KBM-7 (cell line): Measurements from ENCODE around the gene SHCBP1L.
"Not testable (repeated sequence)": the region's sequence is repeated elsewhere in the genome, so short reads cannot be mapped to it uniquely, and the experiment has no call there.

Experiments
- DNase-seq: peaks from one replicate; pipeline ENCODE4 v3.0.0-alpha.2; 2015
- in situ Hi-C: fragments of 300-500 bp; cut with MboI; formaldehyde crosslinking; loops from 2 replicates; pipeline ENCODE4 v1.14.3; 2020; ENCODE audit warnings: low sequenced_read_pairs, low pct_unique_long_range_greater_than_20kb, mixed read lengths

Gene SHCBP1L

GRCh38 chr1:182968836-182969734 is 16.1 kb upstream of the SHCBP1L start:
- no peak for DNase-seq
- in situ Hi-C loops: loop anchor here (25.0 kb wide), 1 partner anchor 268 kb away; no protein-coding TSS in a partner anchor

DNA sequence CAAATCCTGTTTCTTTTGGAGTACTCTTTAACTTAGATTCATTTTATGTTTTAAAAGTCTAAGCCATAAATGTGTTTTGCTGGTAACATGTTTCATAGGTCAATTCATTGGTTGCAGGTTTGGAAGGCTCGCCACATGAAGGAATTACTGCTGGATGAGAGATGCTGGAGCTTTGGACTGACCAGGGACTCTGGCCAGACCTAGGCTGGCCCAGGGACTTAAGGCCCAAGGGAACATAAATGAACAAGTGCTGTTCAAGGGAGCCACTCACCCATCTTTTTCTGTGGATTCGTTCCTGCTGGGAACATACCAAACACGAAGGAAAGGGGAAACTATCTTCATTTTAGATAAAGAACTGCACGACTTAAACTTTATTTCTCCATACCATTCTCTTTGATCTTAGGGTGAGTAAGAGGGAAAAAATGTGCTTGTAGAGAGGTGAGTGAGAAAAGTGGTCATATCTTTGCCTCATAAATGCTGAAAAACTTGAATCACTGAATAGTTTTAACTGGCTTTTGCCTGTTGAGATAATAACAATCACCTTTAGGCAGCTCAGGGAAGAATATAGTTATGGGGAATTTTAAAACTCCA is 15.3 kb upstream of the SHCBP1L start:
- in situ Hi-C loops: loop anchor here (25.0 kb wide), 1 partner anchor 269 kb away; no protein-coding TSS in a partner anchor
- no peak for DNase-seq

- in situ Hi-C loops: loop anchor here (25.0 kb wide), 1 partner anchor 271 kb away; no protein-coding TSS in a partner anchor
- DNase-seq: no peak
Observed at GRCh38 chr1:182965861-182966260, 12.9 kb upstream of the SHCBP1L start.

GRCh38 chr1:182965096-182965495 is 12.1 kb upstream of the SHCBP1L start:
- DNase-seq: no peak
- in situ Hi-C loops: loop anchor here (25.0 kb wide), 1 partner anchor 272 kb away; no protein-coding TSS in a partner anchor

DNA sequence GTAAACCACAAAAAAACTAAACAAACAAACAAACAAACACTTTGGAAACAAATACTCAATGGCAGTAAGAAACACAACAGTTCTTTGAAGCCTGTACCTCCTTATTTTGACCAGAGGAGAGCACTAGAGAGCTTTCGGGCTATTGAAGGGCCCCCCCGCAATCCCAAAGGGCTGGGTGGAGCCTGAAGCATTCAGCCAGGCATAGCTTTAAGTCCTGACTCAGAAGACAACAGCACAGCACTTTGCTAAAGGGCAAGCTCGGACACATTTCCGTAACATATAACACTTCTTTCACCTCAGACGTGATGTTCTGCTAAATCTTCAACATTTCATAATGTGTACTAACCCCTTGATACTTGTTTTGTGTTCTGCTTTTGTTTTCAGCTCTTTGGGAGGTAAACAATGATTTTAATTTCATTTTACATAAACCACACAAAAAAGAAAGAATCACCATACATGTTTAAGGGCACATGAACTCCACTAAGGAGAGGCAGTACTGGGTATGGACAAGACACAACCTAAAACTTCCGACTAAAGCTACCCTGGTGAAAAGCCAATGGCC is 9.7 kb upstream of the SHCBP1L start:
- in situ Hi-C loops: loop anchor here (25.0 kb wide), 1 partner anchor 275 kb away; no protein-coding TSS in a partner anchor
- DNase-seq: peak; percentile 73

DNA sequence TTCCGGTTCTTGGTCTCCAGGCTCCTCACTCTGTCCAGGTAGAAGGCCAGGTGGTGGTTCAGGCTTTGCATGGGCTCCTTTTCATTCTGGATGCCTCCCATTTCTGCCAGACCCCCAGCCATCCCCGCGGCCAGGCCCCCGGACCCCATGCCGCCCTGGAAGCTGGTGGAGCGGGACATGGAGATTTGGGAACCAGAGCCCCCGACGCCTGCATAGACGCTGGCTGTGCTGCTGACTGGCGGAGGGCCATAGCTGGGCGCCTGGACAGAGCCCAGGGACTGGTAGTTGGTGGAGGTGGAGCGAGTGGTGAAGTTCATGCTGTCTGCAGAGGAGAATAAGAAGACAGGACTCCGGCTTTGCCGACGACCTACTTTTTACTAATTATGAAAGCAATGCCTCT is 7.1 kb upstream of the SHCBP1L start:
- DNase-seq: no peak
- in situ Hi-C loops: loop anchor here (25.0 kb wide), 1 partner anchor 277 kb away; no protein-coding TSS in a partner anchor

- in situ Hi-C loops: loop anchor here (25.0 kb wide), 1 partner anchor 279 kb away; no protein-coding TSS in a partner anchor
- no peak for DNase-seq
Observed at GRCh38 chr1:182957902-182958395, 5.0 kb upstream of the SHCBP1L start.

DNA sequence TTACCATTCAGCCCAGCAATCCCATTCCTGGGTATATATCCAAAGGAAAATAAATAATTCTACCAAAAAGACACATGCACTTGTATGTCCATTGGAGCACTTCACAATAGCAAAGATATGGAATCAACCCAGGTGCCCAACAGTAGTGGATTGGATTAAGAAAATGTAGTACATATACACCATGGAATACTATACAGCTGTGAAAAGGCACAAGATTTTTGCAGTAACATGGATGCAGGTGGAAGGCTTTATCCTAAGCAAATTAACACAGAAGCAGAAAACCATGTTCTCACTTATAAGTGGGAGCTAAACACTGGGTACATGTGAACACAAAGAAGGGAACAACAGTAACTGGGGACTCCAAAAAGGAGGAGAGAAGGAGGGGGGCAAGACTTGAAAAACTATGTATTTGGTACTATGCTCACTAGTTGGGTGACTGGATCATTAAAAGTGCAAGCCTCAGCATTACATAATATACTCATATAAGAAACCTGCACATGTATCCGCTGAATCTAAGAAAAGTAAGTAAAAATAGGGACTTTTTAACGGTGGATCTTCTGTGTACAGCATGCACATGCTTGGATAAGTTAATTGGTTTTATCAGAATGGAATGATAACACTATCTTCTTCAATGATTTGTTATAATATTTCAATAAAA is 3.9 kb upstream of the SHCBP1L start:
- DNase-seq: no peak
- in situ Hi-C loops: loop anchor here (25.0 kb wide), 1 partner anchor 280 kb away; no protein-coding TSS in a partner anchor

DNA sequence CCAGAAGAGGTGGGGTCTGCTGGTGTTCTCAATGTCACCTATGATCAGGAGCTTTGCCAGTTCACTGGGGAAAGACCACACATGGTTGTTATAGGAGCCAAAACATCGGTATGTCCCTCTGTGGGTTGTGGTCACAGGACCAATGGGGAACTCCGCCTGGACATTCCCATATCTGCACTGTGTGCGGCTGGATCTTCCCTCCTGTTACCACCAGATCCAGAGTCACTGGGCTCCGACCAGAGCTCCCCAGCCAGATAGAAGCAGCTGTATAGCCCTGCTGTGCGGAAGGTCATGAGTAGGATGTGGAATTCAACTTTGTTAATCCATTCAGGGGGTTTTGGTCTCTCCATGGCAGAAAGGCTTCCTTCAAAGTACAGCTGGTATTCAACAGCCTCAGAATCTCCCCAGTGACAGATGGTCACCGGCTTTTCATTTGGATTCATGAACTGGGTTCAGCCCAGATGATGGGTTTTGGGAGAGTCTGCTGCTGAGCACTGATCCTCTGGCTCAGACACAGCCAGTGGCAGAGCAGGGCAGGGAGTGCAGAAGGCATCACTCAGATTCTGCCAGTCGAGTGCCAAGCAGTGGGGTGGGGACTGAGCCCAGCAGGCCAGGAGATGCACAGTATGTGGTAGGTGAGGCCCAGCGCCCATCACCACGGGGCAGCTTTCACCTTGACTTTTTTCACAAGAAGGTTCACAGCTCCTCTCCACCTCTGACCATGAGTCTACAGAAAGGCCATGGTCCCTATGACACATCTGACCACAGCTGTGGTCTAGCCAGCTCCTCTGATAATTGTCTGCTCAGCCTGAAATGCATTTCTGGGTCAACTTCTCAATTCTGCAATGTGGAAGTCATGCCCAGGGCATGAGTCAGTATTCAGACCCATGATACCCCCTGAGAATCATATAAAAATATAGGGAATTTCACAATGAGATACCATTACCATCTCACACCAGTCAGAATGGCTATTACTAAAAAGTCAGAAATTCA is 2.9 kb upstream of the SHCBP1L start:
- DNase-seq: no peak
- in situ Hi-C loops: loop anchor here (25.0 kb wide), 1 partner anchor 281 kb away; no protein-coding TSS in a partner anchor

GRCh38 chr1:182953826-182954225 is 860 bp upstream of the SHCBP1L start:
- no peak for DNase-seq
- in situ Hi-C loops: loop anchor here (25.0 kb wide), 1 partner anchor 283 kb away; no protein-coding TSS in a partner anchor

- DNase-seq, in situ Hi-C loops: not testable (repeated sequence)
Observed at GRCh38 chr1:182943336-182943735, 9.6 kb downstream of the SHCBP1L start.

GRCh38 chr1:182942145-182942544 is 10.8 kb downstream of the SHCBP1L start:
- DNase-seq: peak; percentile 12
- in situ Hi-C loops: not testable (repeated sequence)

GRCh38 chr1:182939413-182939812 is 13.6 kb downstream of the SHCBP1L start:
- in situ Hi-C loops: no loop called here
- no peak for DNase-seq

DNA sequence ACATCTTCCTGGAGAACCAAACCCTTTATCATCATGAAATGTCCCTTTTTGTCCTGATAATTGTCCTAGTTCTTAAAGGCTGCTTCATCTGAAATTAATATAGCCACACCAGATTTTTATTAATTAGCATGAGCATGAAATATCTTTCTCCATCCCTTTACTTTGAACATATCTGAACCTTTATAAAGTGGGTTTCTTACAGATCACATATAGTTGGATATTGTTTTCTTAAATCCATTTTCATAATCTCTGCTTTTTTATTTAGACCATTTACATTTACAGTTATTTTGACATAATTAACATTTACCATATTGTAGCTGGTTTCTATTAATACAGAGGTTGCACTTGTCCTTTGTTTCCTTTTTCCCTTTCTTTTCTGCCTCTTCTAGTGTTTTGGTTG is 17.2 kb downstream of the SHCBP1L start:
- in situ Hi-C loops: no loop called here
- no peak for DNase-seq

DNA sequence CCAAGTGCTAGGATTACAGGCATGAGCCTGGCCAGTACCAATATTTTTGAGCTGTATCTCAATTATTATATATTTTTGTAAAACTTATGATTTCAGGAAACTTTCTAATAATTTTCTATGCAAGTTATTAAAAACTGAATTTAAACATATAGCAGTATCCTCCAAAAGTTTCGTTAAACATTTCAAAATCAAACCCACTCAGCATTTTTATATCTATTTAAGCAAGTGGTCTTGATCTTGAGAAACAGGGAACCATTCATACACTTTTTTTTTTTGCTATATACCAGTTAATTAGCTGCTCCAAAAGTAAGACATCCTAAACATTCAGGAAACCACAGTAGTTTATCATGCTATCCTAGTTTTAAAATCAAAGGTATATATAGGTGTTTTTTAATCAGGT is 22.0 kb downstream of the SHCBP1L start:
- in situ Hi-C loops: no loop called here
- no peak for DNase-seq

DNA sequence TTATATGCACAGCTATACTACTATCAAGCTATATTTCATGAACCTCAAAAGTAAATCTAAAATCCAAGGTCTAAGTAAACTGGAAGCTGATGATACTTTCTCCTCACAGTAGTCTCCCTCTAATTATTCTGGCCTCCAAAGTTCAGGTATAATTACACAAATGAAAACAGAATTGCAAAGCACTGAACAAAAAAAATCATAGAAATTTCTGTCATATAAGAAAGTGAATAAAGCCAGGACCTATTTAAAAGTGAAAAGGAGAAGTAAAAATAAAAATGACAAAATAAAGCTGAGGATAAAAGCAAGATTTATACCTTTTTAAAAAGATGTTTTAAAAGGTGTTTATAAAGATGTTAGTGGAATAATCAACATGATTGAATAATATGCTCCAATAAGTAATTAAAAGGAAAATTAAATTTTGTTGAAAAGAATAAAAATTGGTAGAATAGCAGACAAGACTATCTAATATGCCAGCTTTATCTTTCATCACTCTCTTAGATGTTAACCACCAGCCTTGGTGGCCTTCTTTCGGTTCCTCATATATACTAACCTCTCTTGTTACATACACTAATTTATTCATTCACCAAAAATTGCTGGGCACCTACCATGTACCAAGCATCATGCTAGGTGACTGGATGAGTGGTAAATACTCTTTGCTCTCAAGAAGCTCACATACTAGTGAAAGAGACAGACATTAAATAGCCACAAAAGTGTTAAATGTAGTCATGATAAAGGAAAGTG is 25.1 kb downstream of the SHCBP1L start:
- in situ Hi-C loops: no loop called here
- no peak for DNase-seq

- no peak for DNase-seq
Observed at GRCh38 chr1:182925661-182926060, 27.3 kb downstream of the SHCBP1L start.

More at GRCh38 chr1:182925661-182926060, 27.3 kb downstream of the SHCBP1L start:
- in situ Hi-C loops: no loop called here
